ENCODE measurements around the gene USP16. TPM values are rescaled to one million over a fixed set of nuclear protein-coding genes. Genes with fewer than 3 reads are reported as not detected.

The USP16 gene
- total RNA-seq, 1 donor from 2014 or later, result 21.4 TPM

DNA sequence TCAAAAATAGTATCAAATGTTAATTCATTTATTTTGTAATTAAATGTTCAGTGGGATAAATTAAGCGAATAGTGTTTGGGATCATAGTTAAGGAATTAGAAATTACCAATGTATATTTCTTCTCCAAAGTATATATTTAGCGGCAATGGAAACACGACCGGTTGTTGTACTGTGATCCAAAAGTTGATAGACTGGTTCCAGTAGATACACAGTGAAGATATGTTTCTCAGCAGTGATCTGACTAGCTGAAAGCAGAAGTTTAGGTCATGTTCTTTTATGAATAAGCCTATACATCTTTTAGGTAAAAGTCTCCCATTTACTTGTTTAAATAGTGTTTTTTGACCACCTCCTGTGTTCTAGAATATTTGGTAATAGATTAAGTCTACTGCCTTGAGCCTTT, 8.8 kb downstream of the USP16 start:
- no peak for DNase-seq (ENCODE audit: low read depth in 2 of 2)

GRCh38 chr21:29033871-29034270, 9.4 kb downstream of the USP16 start:
- no peak for DNase-seq (ENCODE audit: low read depth in 2 of 2)

- DNase-seq (ENCODE audit: low read depth in 2 of 2), result no peak
Observed at GRCh38 chr21:29034678-29035077, 10.2 kb downstream of the USP16 start.

DNA sequence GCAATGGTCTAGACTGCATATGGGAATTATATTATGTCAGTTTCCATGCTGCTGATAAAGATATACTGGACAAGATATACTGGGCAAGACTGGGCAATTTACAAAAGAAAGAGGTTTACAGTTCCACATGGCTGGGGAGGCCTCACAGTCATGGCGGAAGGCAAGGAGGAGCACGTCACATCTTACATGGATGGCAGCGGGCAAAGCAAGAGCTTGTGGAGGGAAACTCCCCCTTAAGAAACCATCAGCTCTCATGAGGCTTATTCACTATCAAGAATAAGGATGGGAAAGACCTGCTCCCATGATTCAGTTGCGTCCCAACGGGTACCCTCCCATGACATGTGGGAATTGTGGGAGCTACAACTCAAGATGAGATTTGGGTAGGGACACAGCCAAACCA, 27.8 kb downstream of the USP16 start:
- no peak for DNase-seq (ENCODE audit: low read depth in 2 of 2)

GRCh38 chr21:29053011-29053553, 28.6 kb downstream of the USP16 start:
- DNase-seq (ENCODE audit: low read depth in 2 of 2), result no peak

DNA sequence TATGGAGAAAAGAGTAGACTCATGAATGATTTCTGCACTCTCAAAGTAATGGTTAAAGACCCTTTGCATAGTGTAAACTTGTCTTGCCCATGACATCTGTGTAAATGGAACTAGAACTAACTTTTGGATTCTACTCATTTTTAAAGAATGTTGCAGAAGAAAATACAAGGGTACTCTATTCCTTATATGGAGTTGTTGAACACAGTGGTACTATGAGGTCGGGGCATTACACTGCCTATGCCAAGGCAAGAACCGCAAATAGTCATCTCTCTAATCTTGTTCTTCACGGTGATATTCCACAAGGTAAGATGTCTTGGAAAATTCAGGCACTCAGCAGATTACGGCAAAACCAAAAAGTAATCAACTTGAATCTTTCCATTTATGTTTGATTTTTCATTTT, 29.2 kb downstream of the USP16 start:
- no peak for DNase-seq (ENCODE audit: low read depth in 2 of 2)

GRCh38 chr21:29055080-29055479, 30.6 kb downstream of the USP16 start:
- no peak for DNase-seq (ENCODE audit: low read depth in 2 of 2)

GRCh38 chr21:29056005-29056404, 31.5 kb downstream of the USP16 start:
- no peak for DNase-seq (ENCODE audit: low read depth in 2 of 2)

- DNase-seq (ENCODE audit: low read depth in 2 of 2), result no peak
Observed at GRCh38 chr21:29056538-29057050, 32.1 kb downstream of the USP16 start.

DNA sequence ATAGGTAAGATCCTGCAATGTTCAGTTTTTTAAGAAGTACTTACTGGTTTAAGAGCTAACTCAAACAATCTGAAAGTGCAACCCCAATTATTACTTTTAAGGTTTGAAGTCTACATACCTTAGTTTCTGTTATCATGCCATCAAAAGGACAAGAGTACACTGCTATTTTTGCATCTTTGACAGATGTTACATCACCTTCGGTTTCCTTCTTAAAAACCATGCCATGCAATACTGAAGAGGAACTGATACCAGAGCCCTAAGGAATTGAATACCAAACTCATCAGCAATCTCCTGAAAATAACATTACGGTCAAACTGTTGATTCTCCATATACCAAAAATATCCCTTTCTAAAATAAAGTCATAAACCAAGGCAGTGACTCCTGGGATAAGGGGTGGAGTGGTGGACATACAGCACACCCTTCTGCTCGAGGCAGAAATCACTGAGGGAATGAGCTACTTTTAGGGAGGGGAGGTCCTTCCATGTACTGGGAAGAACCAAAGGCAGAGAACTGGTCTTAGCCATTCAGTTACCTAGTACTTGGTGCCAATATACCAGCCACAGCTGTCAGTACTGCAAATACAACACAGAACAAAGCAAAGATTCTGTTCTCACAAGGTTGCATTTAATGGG, 40.5 kb downstream of the USP16 start:
- DNase-seq (ENCODE audit: low read depth in 2 of 2), result no peak

- DNase-seq (ENCODE audit: low read depth in 2 of 2), result peak; percentile 47 to 59
Observed at GRCh38 chr21:29072873-29073221, 48.4 kb downstream of the USP16 start.

DNA sequence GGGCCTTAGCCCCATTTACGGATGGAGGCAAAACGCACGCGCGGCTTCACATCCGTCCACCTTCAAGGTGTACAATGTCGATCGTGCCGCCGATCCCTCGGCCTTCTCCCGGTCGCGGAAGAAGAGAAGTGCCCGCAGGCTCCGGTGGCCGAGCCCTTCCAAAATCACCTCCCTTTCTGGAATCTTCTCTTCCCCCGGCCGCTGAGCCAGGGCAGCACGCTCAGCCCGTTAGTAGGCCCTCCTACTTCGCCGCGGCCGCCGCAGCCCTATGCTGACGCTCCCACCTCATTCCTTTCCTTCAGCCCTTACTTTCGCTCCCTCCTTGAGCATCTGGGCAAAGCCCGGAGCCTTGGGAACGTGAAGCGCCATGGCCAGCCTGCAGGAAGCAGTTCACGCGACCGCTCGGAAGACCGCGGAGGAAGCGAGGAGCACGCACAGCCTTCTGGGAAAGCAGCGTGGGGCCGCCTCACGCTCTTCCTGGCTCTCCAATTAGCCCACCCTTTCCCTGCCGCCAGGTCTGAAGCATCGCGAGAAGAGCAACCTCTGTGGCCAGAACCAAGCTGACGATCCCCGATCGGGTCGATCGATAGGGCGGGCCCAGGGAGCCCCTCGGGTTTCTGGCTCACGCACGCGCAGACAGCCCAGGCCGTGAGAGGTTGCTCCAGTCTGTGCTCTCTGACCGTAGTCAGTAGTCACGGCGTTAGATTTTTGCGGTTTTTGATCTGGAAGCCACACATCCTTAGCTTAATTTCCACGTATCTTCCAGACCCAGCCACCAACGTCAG, 48.9 kb downstream of the USP16 start, which contains the start of gene CCT8:
Gene CCT8, minus strand, starts transcription at position 427 of the 785 bp plus-strand sequence. Its CDS starts 58 bp downstream, at position 369.
- DNase-seq (ENCODE audit: low read depth in 2 of 2), result peak; percentile 100

GRCh38 chr21:29074007-29074376, 49.5 kb downstream of the USP16 start:
- no peak for DNase-seq (ENCODE audit: low read depth in 2 of 2)

GRCh38 chr21:29074783-29075182, 50.3 kb downstream of the USP16 start:
- no peak for DNase-seq (ENCODE audit: low read depth in 2 of 2)

DNA sequence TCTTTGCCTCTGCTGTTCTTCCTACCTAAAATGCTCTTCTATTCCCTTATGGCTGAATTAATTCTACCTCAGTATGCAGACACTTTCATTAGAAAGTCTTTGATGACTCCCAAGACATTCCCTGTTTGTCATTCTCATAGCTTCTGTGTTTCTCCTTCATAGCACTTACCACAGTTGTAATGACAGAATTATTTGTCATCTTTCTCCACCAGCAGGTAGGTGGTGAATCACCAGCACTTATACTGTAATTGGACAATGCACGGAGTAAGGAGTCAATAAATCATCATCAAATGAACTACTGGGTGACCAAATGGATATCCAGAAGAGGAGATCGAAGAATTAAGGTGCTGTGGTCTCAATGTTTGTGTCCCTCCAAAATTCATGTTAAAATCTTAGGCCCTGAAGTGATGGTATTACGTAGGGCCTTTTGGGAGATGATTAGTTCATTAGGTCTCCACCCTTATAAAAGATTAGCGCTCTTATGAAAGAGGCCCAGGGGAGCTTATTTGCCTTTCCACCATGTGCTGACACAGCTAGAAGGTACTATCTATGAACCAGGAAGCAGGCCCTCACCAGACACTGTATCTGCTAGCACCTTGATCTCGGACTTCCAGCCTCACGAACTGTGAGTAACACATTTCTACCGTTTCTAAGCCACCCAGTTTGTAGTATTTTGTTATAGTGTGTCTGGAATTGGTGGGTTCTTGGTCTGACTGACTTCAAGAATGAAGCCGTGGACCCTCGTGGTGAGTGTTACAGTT, 51.4 kb downstream of the USP16 start:
- no peak for DNase-seq (ENCODE audit: low read depth in 2 of 2)

- peak; percentile 43 to 63 for DNase-seq (ENCODE audit: low read depth in 2 of 2)
Observed at GRCh38 chr21:29076731-29077640, 52.5 kb downstream of the USP16 start.

GRCh38 chr21:29077651-29078090, 53.2 kb downstream of the USP16 start:
- peak; percentile 45 to 50 for DNase-seq (ENCODE audit: low read depth in 2 of 2)

DNA sequence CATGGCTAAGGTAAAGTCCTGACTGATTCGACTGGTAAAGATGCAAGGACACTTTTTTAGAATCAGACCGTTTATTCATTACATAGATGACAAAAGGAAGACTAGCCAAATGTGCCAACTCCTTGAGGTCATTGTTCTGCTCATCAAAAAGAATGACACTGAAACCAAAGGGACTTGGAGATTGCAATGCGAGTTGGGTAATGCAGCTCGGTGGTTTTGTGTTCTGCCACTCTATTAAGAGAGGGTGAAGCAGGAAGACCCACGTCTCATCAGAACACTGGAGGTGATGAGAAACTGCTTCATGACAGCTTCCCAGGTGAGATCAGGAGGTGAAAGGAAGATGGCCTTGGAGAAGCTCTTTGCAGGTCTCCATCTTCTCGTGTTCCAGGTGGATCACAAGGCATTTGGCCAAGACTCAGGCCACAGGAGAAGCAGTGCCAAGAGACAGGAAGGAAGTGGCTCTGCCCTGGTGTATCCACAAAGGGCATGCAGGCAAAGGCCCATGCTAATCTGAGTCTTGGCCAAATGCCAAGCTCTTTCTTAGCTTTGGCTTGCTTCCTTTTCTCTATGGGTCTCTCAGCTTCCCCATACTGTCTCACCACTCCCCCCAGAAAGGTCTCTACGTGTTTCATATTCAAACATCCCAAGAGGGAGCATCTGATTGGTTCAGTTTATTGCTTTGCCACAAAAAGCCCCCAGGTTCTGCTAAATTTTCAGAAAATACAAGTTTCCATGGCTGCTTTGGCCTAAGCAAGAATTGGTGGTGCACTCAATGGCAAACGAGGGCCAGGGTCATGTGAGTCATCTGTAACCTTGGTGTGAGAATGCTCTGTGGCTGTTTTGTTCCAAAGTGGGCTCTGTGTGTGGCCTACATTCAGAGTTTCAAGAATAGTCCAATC, 54.6 kb downstream of the USP16 start:
- peak; percentile 29 to 37 for DNase-seq (ENCODE audit: low read depth in 2 of 2)

DNA sequence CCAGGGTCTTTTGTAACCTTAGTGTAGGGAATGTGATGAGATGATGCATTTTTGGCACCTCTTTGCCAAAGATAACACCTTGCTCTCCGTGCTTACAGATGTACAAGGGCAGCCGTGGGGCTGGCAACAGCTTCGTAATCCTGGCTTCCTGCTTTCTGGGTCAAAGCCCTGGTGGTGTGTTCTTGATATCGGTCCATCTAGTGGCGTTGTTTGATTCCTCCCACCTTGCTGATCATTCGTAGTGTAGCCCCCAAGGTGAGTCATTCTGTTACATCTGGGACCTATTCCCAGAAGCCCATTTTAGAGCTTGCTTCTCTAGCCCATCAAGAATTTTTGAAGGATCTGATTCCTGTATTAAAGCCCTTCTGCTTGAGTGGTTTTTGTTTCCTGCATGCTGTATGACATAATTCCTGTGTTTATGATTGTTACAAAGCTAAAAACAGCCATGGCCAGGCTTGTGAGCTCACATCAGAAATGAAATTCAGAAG, 56.0 kb downstream of the USP16 start:
- DNase-seq (ENCODE audit: low read depth in 2 of 2), result peak; percentile 56 to 76

All from lung microvascular endothelial cell (primary cell).